ENCODE results near the gene MPG.

DNA sequence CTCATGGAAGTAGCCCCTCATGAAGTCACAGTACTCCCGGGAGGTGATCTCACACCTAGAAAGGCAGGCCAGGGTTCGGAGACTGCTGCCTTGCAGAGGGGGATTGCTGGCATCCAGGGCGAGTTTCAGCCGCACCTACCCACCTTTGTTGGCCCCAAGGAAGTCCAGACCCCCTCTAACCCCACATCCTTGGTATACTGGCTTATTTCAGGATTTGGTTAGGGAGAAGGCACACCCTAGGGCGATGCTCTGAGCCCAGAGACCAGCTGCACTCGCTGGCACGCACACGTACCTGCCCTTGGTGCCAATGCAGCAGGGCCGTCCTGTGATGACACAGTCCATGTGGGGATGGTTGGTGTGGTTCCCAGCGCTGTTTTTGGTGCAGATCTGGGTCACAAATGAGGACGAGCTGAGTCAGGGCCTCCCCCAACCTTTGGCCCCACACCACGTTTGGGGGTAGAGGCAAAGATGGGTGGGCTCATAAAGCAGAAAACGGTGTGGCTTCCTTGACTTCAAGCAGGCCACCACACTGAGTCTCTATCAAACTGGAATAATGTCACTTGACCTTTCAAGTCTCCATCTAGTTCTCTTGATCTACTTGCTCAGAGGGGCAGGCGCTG lies 18.5 kb upstream of the MPG start:
- no peak for TF ChIP-seq POLR2AphosphoS5 (IDR thresholded peaks at IDR 0.05)
- no peak for TF ChIP-seq POLR2A (IDR thresholded peaks at IDR 0.05)
- no peak for TF ChIP-seq CTCF (IDR thresholded peaks at IDR 0.05)

Measured in sigmoid colon (tissue), 4 donors.